Measurements from ENCODE around the gene PADI1.

PADI1 gene

DNA sequence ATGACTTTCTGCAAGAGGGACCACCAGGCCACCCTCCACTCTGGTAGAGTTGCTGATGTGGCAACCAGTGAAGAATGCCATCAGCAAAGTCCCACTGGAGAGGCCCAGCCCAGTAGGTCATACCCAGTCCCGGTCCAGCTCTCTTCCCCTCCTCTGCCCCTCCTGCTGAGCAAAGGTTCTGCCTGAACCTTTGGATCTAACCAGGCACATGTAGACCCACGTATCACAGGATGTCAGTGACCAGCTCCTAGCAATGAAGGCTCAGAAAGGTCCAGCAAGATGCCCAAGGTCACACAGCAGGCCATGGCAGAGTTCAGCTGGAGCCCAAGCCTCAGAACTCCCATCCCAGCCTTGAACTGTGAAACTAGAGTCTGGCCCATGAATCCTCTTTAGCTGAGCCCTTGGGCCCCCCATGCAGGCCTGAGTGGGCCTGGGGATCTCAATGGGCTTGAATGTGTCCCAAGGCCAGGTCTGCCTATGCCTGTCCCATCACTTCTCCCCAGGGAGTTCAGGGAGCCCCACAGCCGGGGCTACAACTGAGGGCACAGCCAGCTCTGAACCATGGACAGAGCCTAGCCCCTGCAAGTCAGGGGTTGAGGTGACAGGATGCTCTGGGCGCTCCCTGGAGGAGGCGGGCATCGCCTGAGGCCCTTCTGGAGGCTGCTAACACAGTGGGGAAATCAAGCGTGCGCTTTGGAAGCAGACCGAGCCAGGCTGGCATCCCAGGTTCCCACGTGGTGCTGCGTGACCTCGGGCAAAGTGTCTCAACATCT is 21.4 kb upstream of the PADI1 start:
- no peak for DNase-seq (ENCODE audit: low read depth in 1 of 2, low spot score in 1 of 2)

DNA sequence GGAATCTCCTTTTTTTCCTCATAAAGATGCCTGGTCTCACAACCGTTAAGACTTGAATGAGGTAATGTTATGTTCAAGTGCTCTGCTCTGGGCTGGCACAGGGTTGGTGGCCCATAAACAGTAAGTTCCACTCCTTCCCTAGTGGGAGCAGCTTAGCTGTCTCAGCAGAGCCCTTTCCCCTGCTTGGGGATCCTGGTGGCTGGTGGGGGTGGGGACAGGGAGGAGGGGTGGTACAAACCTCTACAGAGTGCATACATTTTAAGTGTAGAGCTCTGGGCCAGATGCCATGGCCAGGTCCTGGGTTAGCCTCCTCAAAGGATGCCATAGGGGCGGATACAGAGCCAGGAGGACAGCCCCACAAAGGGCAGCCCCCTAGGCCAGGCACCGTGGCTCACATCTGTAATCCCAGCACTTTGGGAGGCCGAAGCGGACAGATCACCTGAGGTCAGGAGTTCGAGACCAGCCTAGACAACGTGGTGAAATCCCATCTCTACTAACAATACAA is 20.7 kb upstream of the PADI1 start:
- DNase-seq (ENCODE audit: low read depth in 1 of 2, low spot score in 1 of 2) = no peak

DNA sequence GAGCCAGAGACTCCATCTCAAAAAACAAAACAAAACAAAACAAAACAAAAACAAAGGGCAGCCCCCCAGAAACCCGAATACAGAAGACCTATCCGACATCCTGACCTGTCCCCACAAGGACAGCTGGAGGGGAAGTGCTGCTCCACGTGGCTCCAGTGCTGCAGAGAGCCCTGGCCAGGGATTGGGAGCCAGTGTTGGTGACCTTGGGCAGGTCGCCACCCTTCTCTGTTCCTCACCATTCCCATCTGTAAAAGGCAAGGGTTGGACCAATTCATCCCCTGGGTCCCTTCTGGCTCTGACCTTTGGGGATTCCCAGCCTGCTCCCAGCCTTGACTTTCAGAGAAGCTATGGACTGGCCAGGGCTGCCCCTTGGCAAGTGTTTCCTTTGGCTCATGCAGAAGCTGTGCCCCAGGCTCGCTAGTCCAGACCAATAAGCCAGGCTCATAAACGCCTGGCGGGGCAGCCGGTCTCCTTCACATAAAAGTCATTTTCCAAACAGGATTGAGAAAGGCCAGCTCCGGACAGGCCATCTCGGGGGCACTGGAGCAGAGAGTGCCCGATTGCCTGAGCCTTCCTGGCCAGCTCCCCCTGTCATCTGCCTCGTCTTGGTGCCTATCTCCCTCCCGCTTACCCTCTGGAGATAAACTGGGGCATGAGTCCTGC is 20.0 kb upstream of the PADI1 start:
- DNase-seq (ENCODE audit: low read depth in 1 of 2, low spot score in 1 of 2) = no peak

DNA sequence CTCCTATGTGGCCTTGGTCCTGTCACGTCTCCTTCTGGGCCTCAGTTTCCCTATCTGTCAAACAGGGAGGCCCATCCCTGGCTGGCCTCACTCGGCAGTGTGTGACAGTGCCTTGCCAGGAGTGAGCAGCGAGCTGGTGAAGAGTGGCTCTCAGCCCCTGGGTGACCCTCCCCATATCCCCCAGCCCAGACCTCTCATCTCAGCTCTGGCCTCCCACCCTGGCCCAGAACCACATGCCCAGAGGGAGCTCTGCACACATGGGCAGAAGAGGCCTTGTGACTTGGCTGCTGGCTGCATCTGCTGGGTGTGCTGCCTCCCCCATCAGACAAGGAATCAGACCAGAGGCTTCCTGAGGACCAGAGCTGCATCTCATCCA is 19.5 kb upstream of the PADI1 start:
- no peak for DNase-seq (ENCODE audit: low read depth in 1 of 2, low spot score in 1 of 2)

DNA sequence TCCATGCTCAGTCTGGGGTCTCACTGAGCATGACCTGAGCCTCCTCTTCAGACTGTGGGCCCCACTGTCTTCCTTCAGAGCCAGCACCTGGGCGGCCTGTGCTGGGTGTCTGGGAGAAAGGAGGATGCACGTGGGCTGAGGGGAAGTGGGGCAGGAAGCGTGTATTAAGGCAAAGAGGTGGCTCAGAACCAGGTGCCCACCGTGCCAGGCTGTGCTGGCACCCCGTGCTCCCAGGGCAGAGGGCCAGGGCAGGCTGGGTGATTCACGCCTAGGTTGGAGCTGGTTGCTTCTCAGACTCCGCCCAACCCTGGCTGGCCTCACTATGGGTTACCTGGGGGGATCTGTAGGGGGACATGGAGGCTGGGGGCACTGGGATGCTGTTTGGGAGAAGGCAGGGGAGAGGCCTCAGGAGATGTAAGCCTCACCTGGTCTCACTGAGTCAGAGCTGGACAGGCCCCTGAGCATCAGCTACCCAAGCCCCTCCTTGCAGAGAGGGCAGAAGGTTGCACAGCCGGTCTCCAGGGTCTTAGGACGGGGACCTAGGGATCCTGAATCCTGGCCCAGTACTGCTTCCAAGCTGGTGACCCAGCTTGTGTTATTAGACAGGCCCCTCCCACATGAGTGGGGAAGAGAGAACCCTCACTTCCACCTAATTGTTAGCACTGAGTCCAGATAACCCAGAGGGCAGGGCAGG is 18.6 kb upstream of the PADI1 start:
- no peak for DNase-seq (ENCODE audit: low read depth in 1 of 2, low spot score in 1 of 2)

DNA sequence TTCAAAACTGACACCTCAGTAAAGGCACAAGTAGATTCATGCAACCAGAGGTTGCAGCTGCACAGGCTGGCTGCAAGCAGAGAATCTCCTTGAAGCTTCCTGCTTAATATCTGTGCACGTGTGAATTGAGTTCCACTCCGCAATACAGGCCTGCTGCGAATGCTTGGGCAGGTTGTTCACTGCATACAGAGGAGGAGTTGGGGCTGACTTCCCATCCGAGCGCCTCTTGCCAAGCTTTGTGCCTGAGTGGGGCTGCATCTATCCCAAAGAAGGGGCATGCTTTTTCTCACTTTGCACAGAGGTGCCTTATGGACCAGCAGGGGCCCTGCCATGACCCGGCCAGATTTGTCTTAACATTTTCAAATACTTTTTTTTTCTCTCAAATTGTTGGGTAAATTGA is 17.9 kb upstream of the PADI1 start:
- DNase-seq (ENCODE audit: low read depth in 1 of 2, low spot score in 1 of 2) = no peak

DNA sequence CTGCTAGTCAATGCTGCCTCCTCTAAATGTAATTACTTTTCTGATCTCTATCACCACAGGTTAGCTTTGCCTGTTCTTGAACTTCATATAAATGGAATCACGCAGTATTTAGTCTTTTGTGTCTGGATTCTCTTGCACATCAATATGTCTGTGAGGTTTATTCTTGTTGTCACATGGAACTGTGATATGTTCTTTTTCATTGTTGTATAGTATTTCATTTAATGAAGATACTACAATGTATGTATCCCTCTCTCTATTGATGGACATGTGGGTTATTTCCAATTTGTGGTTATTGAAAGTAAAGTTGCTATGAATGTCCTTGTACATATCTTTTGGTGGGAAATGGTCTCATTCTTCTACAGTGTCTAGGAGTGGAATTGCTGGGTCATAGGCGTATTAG is 16.7 kb upstream of the PADI1 start:
- no peak for DNase-seq (ENCODE audit: low read depth in 1 of 2, low spot score in 1 of 2)

DNA sequence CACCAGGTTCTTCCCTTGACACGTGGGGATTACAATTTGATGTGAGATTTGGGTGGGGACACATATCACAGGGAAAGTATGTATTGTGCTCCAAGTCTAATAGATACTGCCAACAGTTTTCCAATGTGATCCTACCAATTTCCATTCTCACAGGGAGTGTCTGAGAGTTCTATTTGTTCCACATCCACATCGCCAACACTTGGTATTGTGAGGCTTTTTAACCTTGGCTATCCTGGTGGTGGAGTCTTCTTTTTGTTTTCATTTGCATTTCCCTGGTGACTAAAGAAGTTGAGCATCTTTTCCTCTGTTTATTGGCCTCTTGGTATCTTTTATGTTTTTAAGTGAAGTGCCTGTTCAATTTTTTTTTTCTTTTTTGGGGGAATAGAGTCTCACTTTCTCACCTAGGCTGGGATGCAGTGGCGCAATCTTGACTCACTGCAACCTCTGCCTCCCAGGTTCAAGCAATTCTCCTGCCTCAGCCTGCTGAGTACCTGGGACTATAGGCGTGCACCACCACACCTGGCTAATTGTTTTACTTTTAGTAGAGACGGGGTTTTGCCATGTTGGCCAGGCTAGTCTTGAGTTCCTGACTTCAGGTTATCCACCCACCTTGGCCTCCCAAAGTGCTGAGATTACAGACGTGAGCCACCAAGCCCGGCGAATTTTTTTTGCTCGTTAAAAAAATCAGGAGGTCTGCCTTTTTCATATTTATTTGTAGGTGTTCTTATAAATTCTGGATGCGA is 15.9 kb upstream of the PADI1 start:
- DNase-seq (ENCODE audit: low read depth in 1 of 2, low spot score in 1 of 2) = no peak

DNA sequence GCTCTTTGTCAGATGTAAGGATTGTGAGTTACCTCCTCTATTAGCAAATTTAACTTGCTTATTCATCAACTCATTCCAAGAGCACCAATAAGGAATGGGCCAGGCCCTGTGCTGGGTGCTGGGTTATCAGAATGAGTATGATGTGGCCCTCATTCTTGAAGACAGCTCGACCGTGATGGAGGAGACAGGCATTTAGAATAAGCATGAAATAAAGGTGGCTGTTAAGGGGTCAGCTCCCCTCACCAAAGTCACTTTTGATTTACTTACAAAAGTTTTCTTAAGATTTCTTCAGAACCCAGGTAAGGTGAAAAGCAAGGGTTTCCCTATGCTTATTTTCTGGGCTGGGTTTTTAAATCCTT is 15.3 kb upstream of the PADI1 start:
- DNase-seq (ENCODE audit: low read depth in 1 of 2, low spot score in 1 of 2) = no peak

DNA sequence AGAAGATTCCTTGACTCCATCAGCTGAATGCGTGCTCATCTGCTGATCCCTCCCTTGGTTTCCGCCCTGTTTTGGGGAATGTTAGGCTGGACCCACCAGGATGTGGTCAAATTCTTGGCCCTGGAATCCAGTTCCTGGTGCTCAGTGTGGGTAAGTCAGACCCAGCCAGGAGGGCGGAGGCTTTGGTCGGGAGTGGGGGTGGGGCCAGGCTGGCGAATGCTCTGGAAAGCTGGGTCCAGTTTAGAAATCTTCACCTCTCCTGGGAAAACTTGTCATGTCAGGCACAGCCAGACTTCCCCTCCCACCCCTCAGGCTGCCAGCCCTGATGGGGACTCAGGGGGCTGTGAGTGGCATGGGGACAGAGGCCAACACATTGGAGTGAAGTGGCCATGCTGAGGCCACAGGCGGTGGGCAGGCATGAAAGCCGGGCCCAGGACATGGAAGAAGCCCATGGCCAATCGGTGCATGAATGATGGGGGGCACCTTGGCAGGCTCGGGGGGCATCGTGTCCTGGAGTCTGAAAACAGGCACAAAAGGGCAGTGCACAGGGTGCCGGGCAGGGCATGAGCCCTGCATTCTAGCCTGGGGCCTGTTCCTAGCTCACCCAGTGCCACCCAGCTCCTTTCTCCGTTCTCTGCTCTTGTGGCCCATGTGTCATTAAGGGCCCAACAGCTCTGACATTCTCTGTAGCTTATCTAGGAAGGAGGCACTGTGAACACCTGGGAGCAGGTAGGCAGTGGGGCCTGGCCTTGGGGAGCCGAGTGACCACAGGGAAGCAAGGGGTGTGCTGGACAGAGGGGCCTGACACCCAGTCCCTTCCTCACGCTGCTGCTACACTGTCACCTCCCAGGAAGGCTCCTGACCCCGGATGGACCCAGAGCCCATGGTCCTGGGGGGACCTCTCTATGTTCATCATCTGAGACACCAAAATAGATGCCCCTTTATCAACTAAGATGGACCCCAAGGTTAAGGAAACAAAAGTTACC is 14.6 kb upstream of the PADI1 start:
- no peak for DNase-seq (ENCODE audit: low read depth in 1 of 2, low spot score in 1 of 2)

DNA sequence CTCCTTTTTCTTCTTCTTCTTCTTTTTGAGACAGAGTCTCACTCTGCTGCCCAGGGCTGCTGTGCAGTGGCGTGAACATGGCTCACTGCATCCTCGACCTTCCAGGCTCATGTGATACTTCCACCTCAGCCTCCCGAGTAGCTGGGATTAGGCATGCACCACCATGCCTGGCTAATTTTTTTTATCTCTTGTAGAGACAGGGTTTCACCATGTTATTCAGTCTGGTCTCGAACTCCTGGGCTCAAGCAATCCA is 13.0 kb upstream of the PADI1 start:
- no peak for DNase-seq (ENCODE audit: low read depth in 1 of 2, low spot score in 1 of 2)

DNA sequence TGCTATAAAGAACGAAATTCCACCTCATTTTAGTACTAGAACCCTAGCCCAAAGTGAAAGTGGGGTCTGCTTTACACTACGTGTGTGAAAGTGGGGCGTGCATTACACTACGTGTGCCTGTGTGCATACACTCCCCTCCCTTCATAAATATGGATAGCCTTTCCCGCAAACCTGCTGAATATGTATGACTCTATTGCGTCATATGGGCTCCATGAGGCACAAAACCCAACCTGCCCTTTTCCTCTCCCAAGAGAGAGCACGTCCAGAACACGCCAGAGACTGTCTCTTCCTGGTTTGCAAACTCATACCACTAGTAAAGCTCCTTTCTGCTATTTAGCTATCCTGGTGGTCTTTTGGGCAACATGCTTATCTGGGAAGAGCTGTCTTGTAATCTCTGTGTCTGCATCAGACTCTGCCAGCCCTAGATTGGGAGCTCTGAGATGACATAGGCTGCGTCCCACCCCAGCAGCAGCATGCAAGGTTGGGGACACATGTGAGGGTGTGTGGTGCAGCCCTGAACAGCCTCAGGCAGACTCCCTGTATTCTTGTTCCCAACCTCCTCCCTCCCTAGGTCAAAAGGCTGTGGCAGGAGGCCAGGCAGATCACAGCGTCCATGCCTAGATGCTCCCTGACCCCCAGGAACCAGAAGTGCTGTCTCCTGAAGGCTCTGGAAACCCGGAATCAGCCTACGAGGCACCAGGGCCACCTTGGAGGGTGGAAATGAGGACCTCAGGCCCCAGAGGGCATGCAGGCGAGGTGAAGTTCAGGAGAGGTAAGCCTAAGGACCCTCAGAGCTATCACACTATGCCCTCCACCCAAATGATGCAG is 12.3 kb upstream of the PADI1 start:
- DNase-seq (ENCODE audit: low read depth in 1 of 2, low spot score in 1 of 2) = no peak

DNA sequence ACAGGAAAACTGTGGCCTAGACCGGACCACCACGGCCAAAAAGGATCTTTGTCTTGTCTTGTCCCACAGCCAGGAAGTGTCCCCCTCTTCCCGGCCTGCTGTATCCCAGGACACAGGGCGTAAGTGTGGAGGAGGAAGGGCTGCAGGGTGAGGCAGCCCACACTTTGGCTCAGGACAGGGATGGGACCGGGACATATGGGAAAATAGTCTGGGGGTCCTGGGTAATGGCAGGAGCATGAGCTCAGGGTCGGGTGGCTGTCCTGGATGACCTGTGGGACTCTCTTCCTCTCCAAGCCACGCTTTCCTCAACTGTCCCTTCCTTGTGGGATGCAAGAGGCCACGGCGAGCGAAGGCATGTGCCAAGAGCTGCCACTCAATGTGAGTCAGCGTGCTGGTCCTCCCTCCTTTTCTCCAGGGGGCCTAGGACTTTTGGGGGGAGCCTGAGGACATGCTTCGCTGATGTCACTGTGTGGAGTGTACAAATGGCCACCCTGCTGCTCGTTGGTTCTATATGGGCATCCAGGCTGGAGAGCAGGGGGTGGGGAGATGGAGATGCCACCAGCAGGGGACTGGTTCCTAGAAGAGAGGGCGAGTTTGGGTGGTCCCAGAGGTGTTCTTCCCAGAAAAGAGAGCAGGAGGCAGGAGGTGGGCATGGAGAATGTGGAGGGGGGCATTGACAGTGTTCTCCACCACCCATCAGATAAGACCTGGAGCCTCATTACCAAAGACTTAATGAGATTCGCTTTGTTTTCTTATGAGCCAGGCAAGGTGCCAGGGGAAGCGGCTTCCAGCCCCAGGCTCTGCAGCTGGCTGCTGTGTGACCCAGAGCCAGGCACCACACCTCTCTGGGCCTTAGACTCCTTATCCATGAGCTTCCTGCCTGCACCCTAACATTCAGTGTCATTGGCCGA is 11.5 kb upstream of the PADI1 start:
- no peak for DNase-seq (ENCODE audit: low read depth in 1 of 2, low spot score in 1 of 2)

DNA sequence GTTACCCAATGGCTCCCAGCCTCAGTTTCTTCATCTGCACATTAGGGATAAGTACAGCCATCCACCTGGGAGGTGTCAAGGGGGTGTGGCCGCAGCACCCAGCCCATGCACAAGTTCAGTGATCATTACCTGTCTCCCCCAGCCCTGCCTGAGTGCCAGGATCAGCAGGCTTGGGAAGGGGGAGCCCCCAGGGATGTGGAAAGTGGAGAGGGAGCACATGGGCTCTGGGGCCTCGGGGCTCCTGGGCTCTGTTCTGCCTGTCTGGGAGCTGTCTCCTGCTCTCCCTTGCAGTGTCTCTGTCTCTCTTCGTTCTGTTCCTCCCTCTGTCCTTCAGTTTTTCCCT is 10.8 kb upstream of the PADI1 start:
- no peak for DNase-seq (ENCODE audit: low read depth in 1 of 2, low spot score in 1 of 2)

DNA sequence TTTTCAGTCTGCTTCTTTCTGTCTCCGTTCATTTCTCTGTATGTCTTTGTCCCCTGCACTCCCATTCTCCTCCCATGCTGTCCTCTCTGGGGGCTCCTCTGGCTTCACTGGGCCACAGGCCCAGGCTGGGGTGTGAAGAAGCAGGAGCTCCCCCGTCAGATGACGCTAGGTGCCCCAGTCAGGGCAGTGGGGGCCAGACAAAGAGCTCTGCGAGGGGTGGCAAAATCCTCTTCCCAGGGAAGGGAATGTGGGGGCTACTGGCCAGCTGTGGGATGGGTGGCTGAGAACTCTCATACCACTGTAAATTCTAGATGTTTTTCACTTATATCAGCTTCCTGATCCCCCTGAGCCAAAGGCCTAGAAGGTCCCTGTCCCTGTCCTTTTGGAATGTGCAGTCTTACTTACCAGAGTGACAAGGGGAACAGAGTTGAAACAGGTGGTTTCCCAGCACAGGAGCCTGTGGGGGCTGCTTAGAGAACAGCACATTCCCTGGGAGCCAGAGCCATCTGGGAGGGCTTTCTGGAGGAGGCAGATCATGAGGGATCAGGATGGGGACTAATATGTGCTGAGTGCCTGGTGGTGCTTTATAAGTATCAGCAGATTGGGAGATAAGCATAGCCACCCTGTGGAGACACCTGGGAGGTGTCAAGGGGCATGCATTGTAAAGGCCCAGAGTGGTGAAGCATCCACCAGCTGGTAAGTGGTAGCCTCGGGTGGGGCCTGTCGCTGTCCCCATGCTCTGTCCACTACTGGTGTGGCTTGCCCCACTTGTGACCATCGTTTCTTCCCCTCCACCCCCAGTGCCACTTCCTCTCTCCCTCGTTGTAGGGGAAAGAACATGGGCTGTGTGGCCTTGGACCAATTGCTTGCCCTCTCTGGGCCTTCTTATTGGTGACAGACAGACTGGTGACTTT is 10.1 kb upstream of the PADI1 start:
- no peak for DNase-seq (ENCODE audit: low read depth in 1 of 2, low spot score in 1 of 2)

DNA sequence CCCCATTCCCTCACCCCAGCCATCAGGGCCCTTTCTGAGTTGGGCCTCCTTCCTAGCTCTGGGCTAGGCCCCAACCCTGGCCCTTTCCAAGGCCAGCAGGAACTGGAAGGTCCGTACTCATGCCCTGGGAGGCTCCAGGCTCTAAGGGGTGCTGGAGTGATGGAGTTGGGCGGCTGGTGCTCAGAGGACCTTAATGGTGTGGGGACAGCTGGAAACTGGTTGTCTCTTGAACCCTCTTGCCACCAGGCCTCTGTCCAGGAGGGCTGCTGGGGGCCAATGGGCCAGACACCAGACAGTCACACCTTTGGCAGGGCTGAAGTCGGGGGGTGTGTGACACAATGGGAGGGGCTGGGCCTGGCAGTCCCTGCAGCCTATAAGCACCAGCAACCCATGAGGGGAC is 9.2 kb upstream of the PADI1 start:
- no peak for DNase-seq (ENCODE audit: low read depth in 1 of 2, low spot score in 1 of 2)

DNA sequence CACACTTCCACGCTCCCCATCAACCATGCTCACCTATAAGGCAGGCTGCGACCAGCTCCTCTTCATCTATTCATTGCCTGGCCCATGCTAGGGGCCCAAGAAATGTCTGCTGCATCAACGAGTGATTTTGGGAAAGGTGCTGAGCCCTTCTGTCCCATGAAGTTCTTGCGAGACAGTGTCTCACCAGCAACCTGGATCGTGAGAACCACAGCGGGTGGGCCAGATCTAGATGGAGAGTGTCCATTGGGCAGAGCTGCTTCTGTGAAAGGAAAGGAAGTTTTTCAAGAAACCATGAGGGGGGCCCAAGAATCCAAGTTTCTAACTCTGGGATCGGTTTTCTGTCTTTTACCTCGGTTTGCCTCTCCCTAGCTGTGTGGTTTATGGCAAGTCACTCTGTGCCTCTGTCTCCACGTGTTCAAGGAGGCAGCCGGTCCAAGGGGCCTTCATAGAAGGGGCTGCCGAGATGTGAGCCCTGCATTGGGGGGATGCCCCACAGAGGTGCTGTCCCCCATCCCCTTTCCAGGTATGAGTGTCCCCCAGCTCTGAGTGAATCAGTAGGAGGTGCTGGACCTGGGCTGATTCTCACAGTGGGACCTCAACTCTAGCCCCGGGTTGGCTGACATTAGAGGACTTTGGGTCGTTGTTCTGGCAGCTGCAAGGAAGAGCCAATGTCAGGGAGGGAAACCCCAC is 8.3 kb upstream of the PADI1 start:
- DNase-seq (ENCODE audit: low read depth in 1 of 2, low spot score in 1 of 2) = no peak

Measured in activated T-helper 1 cell treated with anti-CD3 and anti-CD28 coated beads, Interleukin-2, amount 50 U/mL, for 16 hours (primary cell).